Psoas muscle (tissue), 8 donors: ENCODE measurements around the gene H2AZ2. TPM values are rescaled to one million over a fixed set of nuclear protein-coding genes. Genes with fewer than 3 reads are reported as not detected.
A peak's percentile ranks its signal among the peaks of the same experiment; 100 is the strongest.

Source experiments
- ATAC-seq, 4 donors: fragments of 200-7000 bp; cut with Tn5 transposase; one replicate each; pipeline ENCODE4 v1.9.1; 2020; ENCODE audit warnings: moderate library complexity in 3 of 4, mild to moderate bottlenecking in 2 of 4
- DNase-seq, 2 donors: peaks; one replicate each; pipeline ENCODE4 v3.0.0-alpha.2; 2020
- H3K27ac ChIP-seq: fragments of 200-600 bp; one replicate; pipeline ENCODE4 v1.8.0; 2022
- H3K27me3 ChIP-seq, 3 donors: fragments of 200-600 bp in 1 of 3; one replicate each; pipeline versions ENCODE4 v1.6.1 to v1.8.0; 2013 to 2022; ENCODE audit warnings: low read length in 2 of 3, mild to moderate bottlenecking in 2 of 3, moderate library complexity in 1 of 3; ENCODE audit not compliant: insufficient read depth in 3 of 3
- H3K36me3 ChIP-seq, 2 donors: fragments of 200-600 bp in 1 of 2; one replicate each; pipeline versions ENCODE4 v1.6.1 to v1.8.0; 2013 to 2022; ENCODE audit warnings: low read depth in 1 of 2, mild to moderate bottlenecking in 1 of 2, moderate library complexity in 1 of 2; ENCODE audit not compliant: insufficient read depth in 1 of 2
- H3K4me1 ChIP-seq: fragments of 200-600 bp; one replicate; pipeline ENCODE4 v1.8.0; 2022
- H3K4me3 ChIP-seq: fragments of 200-600 bp; one replicate; pipeline ENCODE4 v1.8.0; 2022; ENCODE audit warnings: mild to moderate bottlenecking
- H3K9me3 ChIP-seq: fragments of 200-600 bp; one replicate; pipeline ENCODE4 v1.8.0; 2022
- WGBS, 3 donors: extraction: QIAGEN DNeasy Blood & Tissue Kit; methylation state at CpG; one replicate each; pipeline versions ENCODE4 v1.1.6 to v1.1.7; 2013; 5-methylcytosine and 5-hydroxymethylcytosine counted together
- intact Hi-C, 2 donors: fragments of 100-400 bp; cut with DNase I; formaldehyde crosslinking; loops; one replicate each; pipeline versions ENCODE4 v1.11.0 to v1.14.2; 2022
- polyA plus RNA-seq, 3 donors: library from polyadenylated mRNA; stranded (reverse); fragments of 200-250 nt; gene quantifications; one replicate each; pipeline ENCODE4 v1.2.3, GENCODE V29; 2013
- total RNA-seq, 4 donors: library from RNA; stranded (reverse); fragmentation: NEBNext Ultra II Directional in 2 of 4; extraction: Animal tissue kit (Norgen Biotek cat#: 25700) in 2 of 4; gene quantifications; one replicate each; pipeline versions ENCODE4 v1.2.1 to v1.2.4, GENCODE V29; 2021 to 2023
- TF ChIP-seq, protein P1 (sequence below): fragments of 200-600 bp; IDR thresholded peaks from one replicate; pipeline ENCODE4 v1.8.0; 2022; ENCODE audit warnings: antibody characterized with exemption
- donor health status: healthy with polysubstance abuse.
- donor health status: DM: no; HTN: no; CAD: no; lungs with moderate emphysema.
- donor health status: Bipolar disorder and iron deficiency.
- donor health status: healthy.
- donor health status: DM: yes; HTN: yes; CAD: no.
- donor health status: DM: no; HTN: no; CAD: no.
- donor health status: DM: no; HTN: no; CAD: no.
- donor health status: DM: yes; HTN: yes; CAD: no.

Gene H2AZ2
- total and polyA plus RNA-seq, 7 donors: 37.1 to 155 (median 124) TPM

DNA sequence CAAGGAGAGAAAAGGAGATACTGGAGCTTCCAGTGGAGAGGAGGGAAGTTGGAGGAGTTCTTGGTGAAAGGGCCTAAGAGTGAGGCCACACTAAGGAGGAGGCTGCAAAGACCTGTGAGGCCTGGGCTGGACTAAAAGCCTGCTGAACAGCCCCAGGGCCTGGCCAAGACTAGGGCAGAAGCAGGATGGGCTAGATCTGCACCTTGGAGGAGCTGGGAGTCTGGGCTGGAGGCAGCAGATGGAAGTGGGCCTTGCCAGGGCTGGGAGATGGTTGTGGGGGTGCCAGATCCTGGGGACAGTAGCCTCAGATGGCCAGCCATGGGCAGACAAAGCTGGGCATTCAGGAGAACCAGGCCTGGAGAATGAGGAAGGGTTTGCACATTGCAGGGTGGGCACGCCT is 43.9 kb upstream of the H2AZ2 start:
- ATAC-seq: no peak
- H3K36me3 ChIP-seq: no peaks in the 10 kb centered on the region
- peaks cover 12% of the 10 kb centered on the region for H3K4me1 ChIP-seq
- H3K27ac ChIP-seq: no peak overlapping the region
- WGBS, 3 donors: 77 to 92% (median 83%) methylated on average over 1 of the region's 1 CpG
- no peak for DNase-seq
- TF ChIP-seq, protein P1, sequence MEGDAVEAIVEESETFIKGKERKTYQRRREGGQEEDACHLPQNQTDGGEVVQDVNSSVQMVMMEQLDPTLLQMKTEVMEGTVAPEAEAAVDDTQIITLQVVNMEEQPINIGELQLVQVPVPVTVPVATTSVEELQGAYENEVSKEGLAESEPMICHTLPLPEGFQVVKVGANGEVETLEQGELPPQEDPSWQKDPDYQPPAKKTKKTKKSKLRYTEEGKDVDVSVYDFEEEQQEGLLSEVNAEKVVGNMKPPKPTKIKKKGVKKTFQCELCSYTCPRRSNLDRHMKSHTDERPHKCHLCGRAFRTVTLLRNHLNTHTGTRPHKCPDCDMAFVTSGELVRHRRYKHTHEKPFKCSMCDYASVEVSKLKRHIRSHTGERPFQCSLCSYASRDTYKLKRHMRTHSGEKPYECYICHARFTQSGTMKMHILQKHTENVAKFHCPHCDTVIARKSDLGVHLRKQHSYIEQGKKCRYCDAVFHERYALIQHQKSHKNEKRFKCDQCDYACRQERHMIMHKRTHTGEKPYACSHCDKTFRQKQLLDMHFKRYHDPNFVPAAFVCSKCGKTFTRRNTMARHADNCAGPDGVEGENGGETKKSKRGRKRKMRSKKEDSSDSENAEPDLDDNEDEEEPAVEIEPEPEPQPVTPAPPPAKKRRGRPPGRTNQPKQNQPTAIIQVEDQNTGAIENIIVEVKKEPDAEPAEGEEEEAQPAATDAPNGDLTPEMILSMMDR: no peak
- no peaks in the 10 kb centered on the region for H3K9me3 ChIP-seq
- no peak overlapping the region for H3K4me3 ChIP-seq
- intact Hi-C loops: no loop called here
- no peaks in the 10 kb centered on the region for H3K27me3 ChIP-seq

DNA sequence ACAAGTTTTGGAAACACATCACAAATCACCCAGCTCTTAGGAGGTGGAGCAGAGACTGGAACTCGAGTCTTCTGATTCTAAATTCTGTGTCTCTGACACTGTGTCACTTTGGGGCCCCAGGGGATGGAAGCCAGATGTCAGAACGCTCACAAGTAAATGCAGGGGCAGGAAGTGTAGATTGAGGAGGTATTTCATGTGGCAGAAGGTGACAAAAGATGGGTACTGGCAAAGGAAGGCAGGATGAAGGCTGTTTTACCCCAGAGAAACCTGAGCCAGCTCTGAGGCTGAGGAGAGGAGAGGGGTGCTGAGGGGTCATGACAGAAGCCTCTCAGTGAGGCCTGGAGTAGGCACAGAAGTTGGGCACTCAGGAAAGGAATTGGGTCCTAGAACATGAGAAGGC is 43.5 kb upstream of the H2AZ2 start:
- Histone ChIP-seq H3K4me1 (peaks cover 15% of the 10 kb centered on the region), H3K27me3 (no peaks in the 10 kb centered on the region), H3K4me3 (no peak overlapping the region), H3K36me3 (no peaks in the 10 kb centered on the region), H3K27ac (no peak overlapping the region), H3K9me3 (no peaks in the 10 kb centered on the region)
- DNase-seq: no peak
- ATAC-seq: no peak
- intact Hi-C loops: no loop called here
- TF ChIP-seq, protein P1: no peak
- 42 to 46% (median 44%) methylated on average over 2 of the region's 2 CpGs for WGBS, 3 donors

DNA sequence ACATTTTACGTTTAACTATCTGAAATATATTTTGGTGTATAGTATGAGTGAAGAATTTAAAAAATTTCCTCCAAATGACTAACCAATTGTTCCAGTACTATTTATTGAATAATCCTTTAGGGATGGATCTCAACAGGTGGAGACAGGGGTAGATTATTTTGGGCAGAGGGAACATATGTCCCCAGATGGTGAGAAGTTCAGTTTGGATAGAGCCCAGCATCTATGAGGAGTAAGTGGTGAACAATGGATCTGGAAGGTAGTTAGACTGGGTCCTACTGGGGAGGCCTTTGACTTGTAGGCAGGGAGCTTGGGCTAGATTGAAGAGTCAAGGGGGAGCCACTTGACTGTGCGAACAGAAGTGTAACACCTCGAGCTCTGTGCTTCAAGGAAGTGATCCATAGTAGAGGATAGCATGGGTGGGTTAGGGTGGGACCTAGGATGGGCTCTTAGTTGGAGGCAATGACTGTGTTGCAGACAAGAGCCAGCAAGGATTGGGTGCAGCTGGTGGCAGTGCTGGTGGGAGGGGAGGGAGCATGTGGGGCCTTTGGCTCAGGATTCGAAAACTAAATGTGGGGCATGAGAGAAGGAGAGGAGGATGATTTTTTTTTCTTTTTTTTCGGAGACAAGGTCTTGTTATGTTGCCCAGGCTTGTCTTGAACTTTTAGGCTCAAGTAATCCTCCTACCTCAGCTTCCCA is 41.3 kb upstream of the H2AZ2 start:
- no peaks in the 10 kb centered on the region for H3K9me3 ChIP-seq
- no peak overlapping the region for H3K4me3 ChIP-seq
- no peak for ATAC-seq
- H3K4me1 ChIP-seq: peaks cover 13% of the 10 kb centered on the region
- intact Hi-C loops: loop anchor here in 1 of 2 donors (5.0 to 10.0 kb wide), 2 partner anchors 42 to 246 kb away; partner anchors contain the start of gene H2AZ2
- WGBS, 3 donors: 59 to 72% (median 61%) methylated on average over 5 of the region's 5 CpGs
- DNase-seq: no peak
- H3K27ac ChIP-seq: peak overlapping the region; percentile 46
- TF ChIP-seq, protein P1: no peak
- H3K27me3 ChIP-seq: no peaks in the 10 kb centered on the region
- H3K36me3 ChIP-seq: no peaks in the 10 kb centered on the region

DNA sequence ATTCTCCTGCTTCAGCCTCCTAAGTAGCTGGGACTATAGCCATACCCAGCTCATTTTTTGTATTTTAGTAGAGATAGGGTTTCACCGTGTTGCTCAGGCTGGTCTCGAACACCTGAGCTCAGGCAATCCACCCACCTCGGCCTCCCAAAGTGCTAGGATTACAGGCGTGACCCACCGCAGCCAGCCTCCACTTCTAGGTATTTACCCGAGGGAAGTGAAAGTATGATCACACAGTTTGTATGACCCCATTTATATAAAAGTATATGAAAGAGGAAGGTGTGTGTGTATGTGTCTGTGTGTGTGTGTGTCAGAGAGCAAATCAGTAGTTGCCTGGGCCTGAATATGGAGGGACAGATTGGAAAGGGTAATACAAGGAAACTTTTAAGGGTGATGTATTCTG is 39.4 kb upstream of the H2AZ2 start:
- intact Hi-C loops: loop anchor here (2.0 to 10.0 kb wide), 3 partner anchors 34 to 248 kb away; partner anchors contain the start of gene H2AZ2 (in 1 of the 2)
- DNase-seq (no peak), ATAC-seq (no peak)
- TF ChIP-seq, protein P1: no peak
- no peaks in the 10 kb centered on the region for H3K27me3 ChIP-seq
- H3K4me3 ChIP-seq: no peak overlapping the region
- WGBS, 3 donors: 84 to 88% (median 85%) methylated on average over 6 of the region's 6 CpGs
- H3K9me3 ChIP-seq: no peaks in the 10 kb centered on the region
- H3K36me3 ChIP-seq: peaks cover 2 to 8% of the 10 kb centered on the region in 2 donors
- H3K4me1 ChIP-seq: peaks cover 26% of the 10 kb centered on the region
- H3K27ac ChIP-seq: peak overlapping the region; percentile 99
